GM21786 (cell line): ENCODE data around the gene NDUFA13.
A peak's percentile ranks its signal among the peaks of the same experiment; 100 is the strongest.
"Not testable (repeated sequence)": the region's sequence is repeated elsewhere in the genome, so short reads cannot be mapped to it uniquely, and the experiment has no call there.

Experiments
- ATAC-seq: cut with Tn5 transposase; IDR thresholded peaks from one replicate; pipeline ENCODE4 v1.9.1; 2021; ENCODE audit not compliant: unreplicated experiment

The NDUFA13 gene

DNA sequence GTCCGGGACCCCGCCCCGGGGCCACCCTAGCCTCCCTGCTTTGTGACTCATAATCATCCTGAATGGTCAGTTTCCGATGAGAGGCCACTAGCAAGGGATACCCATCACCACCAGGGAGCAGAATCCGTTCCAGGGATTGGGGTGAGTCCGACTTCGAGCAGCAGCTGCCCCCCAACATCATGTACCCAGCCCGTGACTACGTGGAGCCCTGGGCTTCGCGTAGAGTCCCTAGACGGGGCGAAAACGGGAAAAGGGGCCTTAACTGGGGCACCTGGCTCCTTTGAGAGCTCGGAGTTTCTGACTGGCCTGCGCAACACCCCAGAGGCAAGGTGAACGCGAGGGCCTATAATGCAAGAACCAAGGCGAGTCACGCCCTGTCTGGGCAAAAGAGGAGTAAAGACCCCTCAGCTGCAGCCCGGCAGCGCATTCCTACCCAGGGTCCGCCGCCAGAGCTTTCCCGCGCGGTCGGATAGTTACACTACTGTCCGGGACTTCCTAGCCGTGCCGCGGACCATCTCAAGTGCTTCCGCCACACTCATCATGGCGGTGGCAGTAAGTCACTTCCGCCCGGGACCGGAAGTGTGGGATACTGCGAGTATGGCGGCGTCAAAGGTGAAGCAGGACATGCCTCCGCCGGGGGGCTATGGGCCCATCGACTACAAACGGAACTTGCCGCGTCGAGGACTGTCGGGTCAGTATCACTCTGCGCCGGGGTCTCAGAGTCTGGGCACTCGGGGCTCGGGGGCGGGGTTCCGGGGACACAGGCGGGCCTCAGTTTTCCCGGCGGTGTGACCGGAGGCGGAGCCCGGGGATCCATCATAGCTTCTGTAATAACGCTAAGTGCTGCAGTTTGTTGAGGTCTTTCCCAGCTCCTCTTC is at the start of gene NDUFA13:
TSS of gene NDUFA13 (plus strand) at position 584 of the 878 bp plus-strand sequence. CDS start at position 598, 14 bp downstream.
- ATAC-seq = peak; percentile 85

DNA sequence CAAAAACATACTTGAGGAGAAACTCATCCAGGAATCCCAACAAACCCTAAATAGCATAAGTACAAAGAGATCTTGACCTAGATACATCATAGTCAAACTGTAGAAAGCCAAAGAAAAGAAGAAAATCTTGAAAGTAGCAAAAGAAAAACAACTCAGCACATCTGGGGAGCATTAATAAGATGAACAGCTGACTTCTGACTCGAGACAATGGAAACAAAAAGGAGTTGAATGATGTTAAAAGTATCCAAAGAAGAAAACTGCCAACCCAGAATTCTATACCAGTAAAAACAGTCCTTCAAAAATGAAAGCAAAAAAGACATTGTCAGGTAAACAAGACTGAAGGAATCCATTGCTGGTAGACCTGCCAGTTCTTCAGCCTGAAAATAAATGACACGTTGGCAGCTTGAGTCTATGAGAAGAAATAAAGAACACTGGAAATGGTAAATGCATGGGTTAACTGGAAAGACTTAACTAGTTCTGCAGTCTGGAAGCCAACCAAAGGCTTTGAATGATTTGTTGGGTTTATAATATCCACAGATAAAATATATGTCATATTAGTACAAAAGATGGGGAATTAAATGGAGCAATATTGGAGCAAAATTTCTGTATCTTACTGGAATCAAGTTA is 47.5 kb upstream of the NDUFA13 start:
- ATAC-seq = no peak

DNA sequence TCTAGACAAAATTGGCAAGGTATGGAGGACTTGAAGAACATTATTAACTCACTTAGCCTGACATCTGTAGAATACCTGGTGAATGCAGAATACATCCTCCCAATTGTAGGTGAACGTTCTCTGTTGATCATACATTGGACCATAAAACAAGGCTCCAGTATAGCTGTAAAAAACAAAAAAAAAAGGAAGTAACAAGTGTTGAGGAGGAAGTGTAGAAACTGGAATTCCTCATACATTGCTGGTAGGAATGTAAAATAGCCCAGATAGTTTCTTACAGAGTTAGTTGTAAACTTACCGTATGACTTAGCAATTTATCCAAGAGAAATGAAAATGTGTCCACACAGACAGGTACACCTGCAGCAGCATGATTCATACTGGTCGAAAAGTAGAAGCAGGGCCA is 45.4 kb upstream of the NDUFA13 start:
- ATAC-seq = no peak

DNA sequence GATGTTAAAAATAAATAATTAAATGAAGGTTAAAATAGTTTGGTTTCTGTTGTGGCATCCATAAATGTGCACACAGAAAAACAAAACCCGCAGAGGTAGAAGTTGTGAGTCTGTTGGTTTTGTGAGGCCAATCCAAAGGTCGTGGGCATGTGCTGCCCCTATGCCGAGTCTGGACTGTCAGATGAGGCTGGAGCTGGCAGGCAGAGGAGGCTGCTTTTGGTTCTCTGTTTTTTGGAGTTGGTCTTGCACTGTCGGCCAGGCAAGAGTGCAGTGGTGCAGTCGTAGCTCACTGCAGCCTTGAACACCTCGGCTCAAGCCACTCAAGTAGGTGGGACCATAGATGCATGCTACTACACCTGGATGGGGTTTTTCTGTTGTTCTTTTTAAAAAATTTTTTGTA is 44.3 kb upstream of the NDUFA13 start:
- ATAC-seq = no peak

DNA sequence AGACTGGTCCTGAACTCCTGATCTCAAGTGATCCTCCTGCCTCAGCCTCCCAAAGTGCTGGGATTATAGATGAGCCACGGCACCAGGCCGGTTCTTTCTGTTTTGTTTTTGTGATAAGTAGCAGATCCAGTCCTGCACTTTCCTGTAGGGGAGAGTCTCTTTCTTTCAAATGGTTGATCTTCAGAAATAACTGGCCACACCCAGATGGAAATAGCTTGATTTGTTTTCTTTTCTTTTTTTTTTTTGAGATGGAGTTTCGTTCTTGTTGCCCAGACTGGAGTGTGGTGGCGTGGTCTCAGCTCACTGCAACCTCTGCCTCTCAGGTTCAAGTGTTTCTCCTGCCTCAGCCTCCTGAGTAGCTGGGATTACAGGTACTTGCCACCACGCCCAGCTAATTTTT is 43.9 kb upstream of the NDUFA13 start:
- ATAC-seq = not testable (repeated sequence)

DNA sequence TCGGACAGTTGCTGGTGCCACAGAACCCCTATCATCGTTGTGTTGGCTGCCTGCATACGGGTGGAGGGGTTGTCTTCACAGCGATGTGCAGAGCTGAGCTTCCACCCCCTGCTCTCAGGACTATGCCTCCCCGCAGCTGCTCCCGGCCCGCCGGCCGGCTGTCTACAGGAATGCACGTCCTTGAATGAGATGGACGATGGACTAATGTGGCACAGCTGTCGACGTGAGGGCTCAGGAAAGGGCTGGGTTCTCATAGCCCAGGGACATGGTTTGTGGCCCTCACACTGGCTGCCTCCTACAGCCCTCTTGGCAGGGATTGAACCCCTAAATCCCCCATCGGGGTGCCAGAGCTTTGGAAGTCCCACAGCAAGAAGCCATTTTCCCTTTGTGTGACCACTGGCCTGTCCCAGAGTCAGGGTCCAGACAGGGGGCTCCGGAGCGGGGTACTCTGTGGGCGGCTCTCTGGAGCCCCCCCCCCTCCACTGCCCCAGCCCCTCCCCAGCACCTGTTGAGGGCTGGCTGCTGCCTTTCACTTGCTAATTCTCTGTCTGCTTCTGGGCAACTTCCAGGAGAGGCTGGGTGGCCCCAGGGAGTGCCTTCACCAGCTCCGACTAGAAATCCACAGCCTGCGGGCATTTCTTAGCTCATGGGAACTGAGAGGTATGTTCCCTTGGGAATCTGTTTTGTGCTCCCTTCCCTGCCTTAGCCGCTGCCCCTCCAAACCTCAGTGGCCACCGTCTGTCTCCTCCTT is 40.8 kb upstream of the NDUFA13 start:
- ATAC-seq = no peak

DNA sequence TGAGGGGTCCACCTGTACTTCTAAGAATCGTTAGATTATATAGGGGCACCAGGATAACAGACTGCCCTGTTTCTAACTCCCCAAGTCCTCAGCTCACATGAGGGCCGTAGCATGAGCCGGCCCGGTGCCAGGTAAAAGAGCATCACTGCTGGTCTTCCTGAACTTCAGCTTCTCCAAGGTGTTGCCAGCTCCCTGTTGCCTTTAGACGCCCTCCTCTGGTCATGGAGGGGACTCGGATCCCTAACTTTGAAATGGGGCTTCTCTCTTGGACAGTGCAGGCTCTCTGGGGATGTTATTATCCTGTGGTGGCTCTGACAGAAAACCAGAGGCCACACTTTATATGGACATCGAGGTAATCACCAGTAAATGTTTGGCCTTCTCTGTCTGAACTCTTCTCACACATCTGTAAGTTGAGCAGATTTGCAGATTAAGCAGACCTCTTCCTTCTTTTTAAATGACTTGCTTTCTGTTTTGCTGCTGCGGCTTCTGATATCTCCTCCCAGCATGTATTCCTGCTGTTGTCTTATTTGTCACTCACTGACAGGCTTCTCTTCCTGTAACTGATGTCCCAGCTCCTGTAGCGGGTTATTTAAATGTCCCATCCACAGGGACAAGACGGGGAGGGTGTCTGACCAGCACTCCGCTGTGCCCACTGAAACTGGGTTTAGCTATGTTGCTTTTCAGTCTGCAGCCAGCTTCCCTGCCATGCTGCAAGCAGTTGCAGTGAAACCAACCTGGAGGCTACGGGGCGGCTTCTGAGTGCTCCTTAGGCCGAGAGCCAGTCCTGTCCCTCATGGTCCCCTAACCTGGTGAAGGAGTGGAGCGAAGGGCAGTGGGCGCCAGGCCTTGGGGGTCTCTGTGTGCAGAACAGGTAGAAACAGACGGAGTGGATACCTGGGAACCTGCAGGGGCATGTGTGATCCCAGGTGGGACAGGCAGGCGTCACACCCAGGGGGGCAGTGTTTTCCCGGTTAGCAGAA is 39.9 kb upstream of the NDUFA13 start:
- no peak for ATAC-seq

DNA sequence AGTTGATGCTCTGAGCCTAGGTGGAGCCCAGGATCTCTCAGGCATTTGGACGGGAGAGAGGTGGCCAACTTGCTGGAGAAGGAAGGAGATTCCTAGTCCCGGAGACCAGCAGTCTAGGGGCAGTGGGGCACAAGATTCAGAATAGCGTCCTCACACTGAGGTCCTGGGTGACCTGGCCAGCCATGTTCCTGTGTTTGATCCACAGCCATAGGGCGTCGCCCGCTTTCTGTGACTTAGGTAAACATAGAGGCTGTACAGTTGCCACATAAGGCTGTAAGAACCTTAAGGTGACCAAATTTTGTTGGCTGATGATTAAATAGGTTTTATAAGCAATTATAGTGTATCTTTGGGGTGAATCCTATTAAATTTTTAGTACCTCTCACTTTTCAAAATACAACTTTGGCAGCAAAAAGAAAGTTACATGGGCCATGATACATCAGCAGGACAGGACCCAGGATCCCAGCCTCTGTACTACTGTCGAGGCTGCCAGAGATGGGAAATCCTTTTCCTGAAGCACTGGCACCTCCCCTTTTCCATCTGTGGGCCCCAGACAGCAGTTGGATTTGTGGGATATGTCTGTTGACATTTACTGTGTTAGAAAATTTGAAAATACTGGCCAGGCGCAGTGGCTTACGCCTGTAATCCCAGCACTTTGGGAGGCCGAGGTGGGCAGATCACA is 38.2 kb upstream of the NDUFA13 start:
- ATAC-seq = no peak

DNA sequence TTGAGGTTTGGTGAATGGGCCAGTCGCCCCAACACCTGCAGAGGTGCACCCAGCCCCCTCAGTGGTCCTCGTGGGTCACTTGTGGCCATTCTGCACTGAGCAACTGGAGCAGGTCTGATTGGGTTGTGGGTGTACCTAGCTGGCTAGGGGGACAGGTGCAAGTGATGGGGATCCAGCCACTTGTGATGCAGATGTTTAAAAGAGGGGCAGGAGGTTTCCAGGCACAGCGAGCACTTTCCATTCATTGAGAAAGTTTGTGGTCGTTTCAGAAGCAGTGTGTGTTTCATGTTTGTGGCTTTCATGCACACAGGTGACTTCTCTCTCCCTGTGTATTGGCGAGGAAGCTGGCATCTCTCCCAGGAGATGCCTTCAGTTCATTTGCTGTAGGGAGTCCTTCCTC is 35.3 kb upstream of the NDUFA13 start:
- peak; percentile 43 for ATAC-seq

DNA sequence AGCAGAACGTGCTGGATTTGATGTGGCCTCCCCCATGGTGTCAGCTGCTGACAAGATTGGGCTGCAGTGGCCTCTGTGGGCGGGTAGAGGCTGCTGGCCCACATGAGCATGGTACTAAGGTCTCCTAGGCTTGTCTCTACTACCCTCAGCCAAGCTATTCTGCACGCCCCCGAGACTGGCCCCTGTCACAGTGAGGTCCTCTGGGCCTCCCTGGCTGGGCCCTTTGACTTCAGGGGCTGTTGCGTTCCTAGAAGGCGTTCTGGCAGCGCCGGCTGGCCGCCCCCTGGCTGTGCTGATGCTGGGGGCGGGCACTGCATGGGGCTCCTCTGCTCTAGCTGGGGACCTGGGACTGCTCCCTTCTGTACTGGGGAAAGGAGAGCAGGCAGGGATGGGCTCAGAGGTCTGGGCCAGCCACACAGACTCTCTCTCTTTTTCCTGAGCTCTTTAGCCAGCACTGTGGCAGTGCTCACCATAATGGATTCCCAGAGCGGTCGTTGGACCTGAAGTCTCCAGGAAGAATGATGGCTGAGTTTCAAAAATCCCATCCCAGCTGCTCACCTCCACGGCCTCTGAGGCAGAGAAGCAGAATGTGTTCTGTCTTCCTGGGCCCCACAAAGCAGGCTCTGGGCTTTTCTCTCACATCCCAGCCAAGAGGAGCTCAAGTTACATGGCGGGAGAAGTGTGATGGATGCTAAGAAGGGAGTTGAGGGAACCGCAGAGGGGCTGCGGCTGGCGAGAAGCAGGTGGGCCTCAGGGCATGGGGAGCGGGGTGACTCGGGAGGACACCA is 33.0 kb upstream of the NDUFA13 start:
- ATAC-seq = no peak

DNA sequence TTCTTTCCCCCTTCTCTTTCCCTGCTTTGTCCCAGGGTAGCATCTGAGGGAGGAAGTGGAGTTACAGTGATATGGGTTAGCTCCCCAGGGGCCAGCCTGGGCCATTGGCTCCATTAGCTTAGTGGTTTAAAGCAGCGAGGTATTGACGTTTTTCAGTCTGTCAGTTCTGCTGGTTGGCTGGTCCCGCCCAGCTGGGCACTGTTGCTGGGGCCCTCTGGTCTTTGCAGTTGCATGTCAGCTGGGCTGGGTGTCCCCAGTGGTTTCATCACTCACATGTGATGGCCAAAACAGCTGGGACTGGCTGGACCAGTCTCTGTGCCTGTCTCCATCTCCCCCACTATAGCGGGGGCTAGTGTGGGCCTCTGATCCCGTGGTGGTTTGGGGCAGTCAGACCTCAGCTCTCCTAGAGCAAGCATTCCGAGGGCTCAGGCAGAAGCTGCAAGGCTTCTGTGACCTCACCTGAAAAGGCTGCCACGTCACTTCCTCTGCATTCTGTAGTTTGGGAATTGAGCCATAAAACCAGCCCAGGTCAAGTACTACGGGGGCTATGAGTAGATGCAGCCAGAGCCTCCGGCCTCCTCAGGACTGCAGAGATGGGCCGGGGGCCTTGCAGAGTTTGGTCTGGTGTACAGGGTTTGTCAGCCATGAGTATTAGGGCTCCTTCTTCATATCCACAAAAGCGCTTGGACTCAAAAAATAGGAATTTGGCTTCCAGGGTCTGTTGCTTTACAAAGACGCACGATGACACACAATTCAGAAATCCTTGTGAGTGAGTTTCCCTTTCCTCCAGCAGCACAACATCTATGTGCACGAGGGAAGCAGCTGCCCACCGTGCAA is 30.6 kb upstream of the NDUFA13 start:
- ATAC-seq = no peak

DNA sequence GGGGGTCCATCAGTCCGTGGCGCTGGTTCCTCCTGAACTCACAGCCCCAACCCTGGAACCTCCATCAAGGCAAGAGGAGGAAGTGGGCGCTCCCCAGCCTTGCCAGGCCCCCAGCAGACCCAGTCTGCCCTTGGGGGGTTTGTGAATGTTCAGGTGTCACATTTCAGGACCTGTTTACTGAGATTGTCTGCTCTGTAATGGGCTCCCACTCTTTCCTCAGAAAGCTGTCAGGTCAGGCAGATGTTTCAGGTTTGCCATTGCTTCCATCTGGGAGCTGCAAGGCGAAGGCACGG is 30.1 kb upstream of the NDUFA13 start:
- no peak for ATAC-seq

DNA sequence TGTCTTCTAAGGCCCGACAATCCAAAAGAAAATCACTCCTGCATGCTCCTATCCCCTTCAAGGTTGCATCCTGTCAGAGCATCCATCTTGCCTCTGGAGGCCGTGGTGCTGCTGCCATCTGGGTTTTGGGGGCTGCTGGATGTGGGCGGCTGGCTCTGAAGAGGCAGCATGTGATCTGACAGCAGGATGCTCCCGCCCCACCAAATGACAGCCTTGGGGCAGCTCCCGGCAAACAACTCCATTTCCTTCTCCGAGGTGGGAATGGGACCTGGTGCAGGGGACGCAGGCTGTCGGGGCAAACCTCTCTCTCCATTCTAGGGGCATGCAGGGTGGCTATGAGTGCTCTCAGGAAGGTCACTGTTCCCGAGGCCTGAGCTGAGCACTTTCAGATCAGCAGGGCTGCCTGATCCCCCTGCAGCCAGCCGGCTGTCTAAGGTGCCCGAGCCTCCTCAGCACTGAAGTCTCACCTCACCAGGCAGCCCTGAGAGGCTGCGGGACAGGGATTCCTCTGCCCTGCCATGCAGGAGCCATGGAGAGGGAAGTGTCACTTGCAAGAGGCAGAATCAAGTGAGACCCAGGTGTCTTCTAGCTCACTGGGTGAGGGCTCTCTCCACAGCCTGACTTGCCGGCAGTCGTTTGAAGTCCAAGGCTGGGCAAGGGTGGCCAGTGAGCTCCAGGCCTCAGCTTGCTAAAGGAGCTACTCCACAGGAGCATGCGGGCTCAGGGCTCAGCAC is 29.5 kb upstream of the NDUFA13 start:
- no peak for ATAC-seq

DNA sequence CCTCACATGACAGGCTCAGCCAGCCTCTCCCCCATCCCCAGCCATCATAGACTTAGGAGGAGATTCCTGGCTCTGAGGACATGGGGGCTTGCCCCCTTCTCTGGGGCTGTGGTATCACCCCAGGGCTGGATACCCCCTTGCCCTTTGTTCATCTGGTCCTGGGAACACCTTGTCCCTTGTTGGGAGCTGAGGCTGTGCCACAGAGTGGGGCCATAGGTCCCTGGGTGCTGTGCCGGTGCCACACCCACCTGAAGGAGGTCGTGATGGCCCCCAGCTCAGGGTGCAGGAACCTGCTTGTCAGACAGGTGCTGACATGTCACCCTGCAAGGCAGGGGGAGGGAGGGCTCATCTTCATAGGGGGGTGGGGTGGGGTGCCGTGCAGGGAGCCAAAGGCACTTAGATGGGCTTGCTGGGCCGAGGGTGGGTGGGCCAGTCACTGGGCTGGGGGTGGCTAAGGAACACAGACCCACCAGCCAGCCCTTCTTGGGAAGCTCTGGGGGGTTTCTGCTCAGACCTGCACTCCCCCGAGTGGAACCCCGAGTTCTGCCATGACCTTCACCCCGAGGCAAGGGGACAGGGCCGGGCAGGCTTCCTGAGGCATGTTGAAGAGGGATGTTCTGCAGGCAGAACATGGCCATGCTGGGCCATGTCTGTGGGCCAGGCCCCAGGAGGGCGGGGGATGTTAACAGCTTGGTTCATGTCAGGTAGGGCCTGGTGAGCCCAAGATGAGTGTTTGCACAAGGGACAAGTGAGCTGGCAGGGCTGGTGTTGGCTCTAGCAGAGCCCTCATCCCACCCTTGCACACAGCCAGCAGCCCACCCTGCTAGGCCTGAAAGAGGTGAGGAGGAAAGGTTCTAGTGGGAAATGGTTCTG is 28.7 kb upstream of the NDUFA13 start:
- ATAC-seq = no peak

DNA sequence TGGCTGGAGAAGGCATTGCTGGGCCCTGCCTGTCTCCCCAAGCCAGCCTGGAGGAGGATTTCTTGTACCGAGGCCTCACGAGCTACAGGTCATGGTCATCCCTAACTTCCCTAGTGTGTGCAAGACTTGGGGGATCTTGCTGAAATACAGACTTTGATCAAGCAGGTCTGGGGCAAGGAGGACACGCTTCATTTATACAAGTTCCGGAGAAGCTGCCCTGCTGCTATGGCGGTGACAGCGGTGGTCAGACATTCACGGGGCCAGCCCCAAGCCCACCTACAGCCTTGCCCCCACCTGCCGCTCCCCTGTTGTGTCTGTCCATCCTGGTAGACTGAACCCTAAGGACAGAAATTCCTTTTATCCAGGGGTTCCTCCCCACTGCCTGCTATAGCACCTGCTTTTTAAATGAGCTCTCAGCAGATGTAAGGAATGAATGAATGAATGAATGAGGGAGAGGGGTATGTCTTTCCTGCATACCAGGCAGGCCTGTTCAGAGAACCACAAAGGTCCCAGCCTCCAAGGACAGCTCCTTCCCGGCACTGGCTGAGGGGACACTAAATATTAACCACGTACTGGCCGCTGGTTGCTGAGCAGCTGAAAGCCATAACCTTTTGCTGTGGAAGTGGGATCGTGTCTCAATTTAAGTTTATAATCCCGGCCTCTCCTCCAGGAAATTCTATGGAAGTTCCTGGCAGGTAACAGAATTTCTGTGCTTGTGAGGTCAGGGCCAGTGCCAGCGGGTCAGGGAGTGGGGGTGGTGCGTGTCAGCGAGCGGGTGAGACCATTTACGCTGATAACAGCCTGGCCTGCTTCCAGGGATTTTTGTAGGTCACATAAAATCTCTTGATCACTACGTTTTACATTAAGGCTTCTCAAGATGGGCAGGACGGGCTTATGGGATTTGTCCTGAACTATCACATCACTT is 27.8 kb upstream of the NDUFA13 start:
- ATAC-seq = no peak
